ENCODE measurements around the gene ELOVL2.

ELOVL2 gene

GRCh38 chr6:11021003-11021402 lies 23.1 kb downstream of the ELOVL2 start:
- TF ChIP-seq EZH2phosphoT487 (IDR thresholded peaks at IDR 0.05; ENCODE audit: borderline replicate concordance) (no peak), CTCF (conservative IDR thresholded peaks at IDR 0.05; ENCODE audit: low read length) (no peak)
- H3K9me3 ChIP-seq (ENCODE audit: insufficient read depth, low read depth, low read length): no peaks in the 10 kb centered on the region
- no peak overlapping the region for H3K9ac ChIP-seq (ENCODE audit: low read depth, low read length, poor library complexity, severe bottlenecking)
- H4K20me1 ChIP-seq (ENCODE audit: insufficient read depth, low read length, poor library complexity, severe bottlenecking): no peaks in the 10 kb centered on the region
- no peak overlapping the region for H3K4me3 ChIP-seq (ENCODE audit: low read length, poor library complexity, severe bottlenecking)
- H3K9me2 ChIP-seq (replicated peaks; ENCODE audit: low read depth, low read length): no peaks in the 10 kb centered on the region
- no peaks in the 10 kb centered on the region for H3K36me3 ChIP-seq (ENCODE audit: insufficient read depth, low read length)
- H3K27me3 ChIP-seq (ENCODE audit: insufficient read depth, low read length, poor library complexity, severe bottlenecking): no peaks in the 10 kb centered on the region
- no peak overlapping the region for H2AFZ ChIP-seq (ENCODE audit: low read length)
- H3K4me2 ChIP-seq (ENCODE audit: low read depth, low read length, poor library complexity, severe bottlenecking): no peak overlapping the region
- no peaks in the 10 kb centered on the region for H3F3A ChIP-seq (ENCODE audit: low read depth)
- no peaks in the 10 kb centered on the region for H3K4me1 ChIP-seq (ENCODE audit: insufficient read depth, low read length, poor library complexity, severe bottlenecking)
- no peaks in the 10 kb centered on the region for H3K79me2 ChIP-seq (ENCODE audit: insufficient read depth, low read length)

- H2AFZ ChIP-seq (ENCODE audit: low read length): no peak overlapping the region
- H3K36me3 ChIP-seq (ENCODE audit: insufficient read depth, low read length): no peaks in the 10 kb centered on the region
- no peak overlapping the region for H3K4me2 ChIP-seq (ENCODE audit: low read depth, low read length, poor library complexity, severe bottlenecking)
- H3K9me3 ChIP-seq (ENCODE audit: insufficient read depth, low read depth, low read length): no peaks in the 10 kb centered on the region
- H3K4me3 ChIP-seq (ENCODE audit: low read length, poor library complexity, severe bottlenecking): no peak overlapping the region
- H3F3A ChIP-seq (ENCODE audit: low read depth): no peaks in the 10 kb centered on the region
- H3K9me2 ChIP-seq (replicated peaks; ENCODE audit: low read depth, low read length): no peaks in the 10 kb centered on the region
- TF ChIP-seq CTCF (conservative IDR thresholded peaks at IDR 0.05; ENCODE audit: low read length) (no peak), EZH2phosphoT487 (IDR thresholded peaks at IDR 0.05; ENCODE audit: borderline replicate concordance) (no peak)
- no peaks in the 10 kb centered on the region for H3K27me3 ChIP-seq (ENCODE audit: insufficient read depth, low read length, poor library complexity, severe bottlenecking)
- no peak overlapping the region for H3K9ac ChIP-seq (ENCODE audit: low read depth, low read length, poor library complexity, severe bottlenecking)
- no peaks in the 10 kb centered on the region for H3K79me2 ChIP-seq (ENCODE audit: insufficient read depth, low read length)
- no peaks in the 10 kb centered on the region for H4K20me1 ChIP-seq (ENCODE audit: insufficient read depth, low read length, poor library complexity, severe bottlenecking)
- no peaks in the 10 kb centered on the region for H3K4me1 ChIP-seq (ENCODE audit: insufficient read depth, low read length, poor library complexity, severe bottlenecking)
Observed at GRCh38 chr6:11018225-11018624, 25.9 kb downstream of the ELOVL2 start.

GRCh38 chr6:11017090-11017489 lies 27.0 kb downstream of the ELOVL2 start:
- no peaks in the 10 kb centered on the region for H3K9me3 ChIP-seq (ENCODE audit: insufficient read depth, low read depth, low read length)
- H3K27me3 ChIP-seq (ENCODE audit: insufficient read depth, low read length, poor library complexity, severe bottlenecking): no peaks in the 10 kb centered on the region
- no peaks in the 10 kb centered on the region for H3K4me1 ChIP-seq (ENCODE audit: insufficient read depth, low read length, poor library complexity, severe bottlenecking)
- H3K9ac ChIP-seq (ENCODE audit: low read depth, low read length, poor library complexity, severe bottlenecking): no peak overlapping the region
- no peaks in the 10 kb centered on the region for H4K20me1 ChIP-seq (ENCODE audit: insufficient read depth, low read length, poor library complexity, severe bottlenecking)
- H2AFZ ChIP-seq (ENCODE audit: low read length): no peak overlapping the region
- no peaks in the 10 kb centered on the region for H3K79me2 ChIP-seq (ENCODE audit: insufficient read depth, low read length)
- no peaks in the 10 kb centered on the region for H3K9me2 ChIP-seq (replicated peaks; ENCODE audit: low read depth, low read length)
- H3F3A ChIP-seq (ENCODE audit: low read depth): no peaks in the 10 kb centered on the region
- H3K4me3 ChIP-seq (ENCODE audit: low read length, poor library complexity, severe bottlenecking): no peak overlapping the region
- no peak overlapping the region for H3K4me2 ChIP-seq (ENCODE audit: low read depth, low read length, poor library complexity, severe bottlenecking)
- no peak for TF ChIP-seq EZH2phosphoT487 (IDR thresholded peaks at IDR 0.05; ENCODE audit: borderline replicate concordance)
- no peak for TF ChIP-seq CTCF (conservative IDR thresholded peaks at IDR 0.05; ENCODE audit: low read length)
- no peaks in the 10 kb centered on the region for H3K36me3 ChIP-seq (ENCODE audit: insufficient read depth, low read length)
